ENCODE data around the gene SMC1B. TPM values are rescaled to one million over a fixed set of nuclear protein-coding genes. Genes with fewer than 3 reads are reported as not detected.

Gene SMC1B
- total RNA-seq, 3 donors from 2014 or later (not counting 1 experiment from before 2014, with no cell fraction given): 0.07 to 0.09 TPM; not detected in 1

DNA sequence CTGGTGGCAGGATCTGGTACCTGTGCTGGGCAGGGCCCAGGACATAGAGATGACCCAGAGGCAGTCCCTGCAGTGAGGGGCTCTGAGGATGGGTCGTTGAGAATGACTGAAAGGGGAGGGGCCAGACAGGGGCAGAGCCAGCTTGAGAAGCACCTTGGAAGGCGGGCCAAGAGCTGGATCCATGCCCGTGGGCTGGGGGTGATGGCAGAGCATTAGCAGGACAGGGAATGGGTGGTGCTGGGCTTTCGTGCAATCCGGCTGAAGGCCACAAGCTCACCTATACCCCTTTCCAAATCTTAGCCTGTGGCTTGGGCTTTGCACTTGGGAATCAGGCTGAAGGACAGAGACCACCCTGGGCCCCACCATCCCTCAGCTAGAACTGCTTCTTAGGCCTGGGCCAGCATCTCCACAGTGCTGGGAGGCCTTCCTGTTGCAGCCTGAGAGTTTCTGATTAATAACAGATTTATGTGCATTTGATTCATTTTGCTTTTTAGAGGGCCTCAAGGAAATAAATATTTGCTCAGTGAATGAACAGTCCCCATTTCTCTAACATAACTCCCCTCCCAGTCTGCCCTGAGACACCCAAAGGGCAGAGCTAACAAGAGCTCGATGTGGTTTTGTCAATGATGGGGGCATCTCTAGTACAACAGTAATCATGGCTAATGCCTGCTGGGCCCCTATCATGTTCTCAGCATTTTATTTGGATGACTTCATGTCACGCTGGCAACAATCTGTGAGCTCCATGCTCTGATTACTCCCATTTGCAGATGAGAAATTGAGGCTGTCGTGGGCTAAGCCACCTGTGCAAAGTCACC lies 39.4 kb upstream of the SMC1B start:
- Histone ChIP-seq H3K4me1 (ENCODE audit: control insufficient read depth, insufficient read depth, low read length) (no peaks in the 10 kb centered on the region), H3K27me3 (ENCODE audit: control insufficient read depth, insufficient read depth, low read length) (no peaks in the 10 kb centered on the region), H3K27ac (ENCODE audit: low read length) (no peak overlapping the region), H3K9me3 (ENCODE audit: control insufficient read depth, insufficient read depth, low read length) (no peaks in the 10 kb centered on the region), H3K4me3 (ENCODE audit: low read length) (no peak overlapping the region), H3K36me3 (ENCODE audit: control insufficient read depth, insufficient read depth, low read length) (no peaks in the 10 kb centered on the region)
- H3K4me1 Mint-ChIP-seq: no peaks in the 10 kb centered on the region
- TF ChIP-seq, protein P1, sequence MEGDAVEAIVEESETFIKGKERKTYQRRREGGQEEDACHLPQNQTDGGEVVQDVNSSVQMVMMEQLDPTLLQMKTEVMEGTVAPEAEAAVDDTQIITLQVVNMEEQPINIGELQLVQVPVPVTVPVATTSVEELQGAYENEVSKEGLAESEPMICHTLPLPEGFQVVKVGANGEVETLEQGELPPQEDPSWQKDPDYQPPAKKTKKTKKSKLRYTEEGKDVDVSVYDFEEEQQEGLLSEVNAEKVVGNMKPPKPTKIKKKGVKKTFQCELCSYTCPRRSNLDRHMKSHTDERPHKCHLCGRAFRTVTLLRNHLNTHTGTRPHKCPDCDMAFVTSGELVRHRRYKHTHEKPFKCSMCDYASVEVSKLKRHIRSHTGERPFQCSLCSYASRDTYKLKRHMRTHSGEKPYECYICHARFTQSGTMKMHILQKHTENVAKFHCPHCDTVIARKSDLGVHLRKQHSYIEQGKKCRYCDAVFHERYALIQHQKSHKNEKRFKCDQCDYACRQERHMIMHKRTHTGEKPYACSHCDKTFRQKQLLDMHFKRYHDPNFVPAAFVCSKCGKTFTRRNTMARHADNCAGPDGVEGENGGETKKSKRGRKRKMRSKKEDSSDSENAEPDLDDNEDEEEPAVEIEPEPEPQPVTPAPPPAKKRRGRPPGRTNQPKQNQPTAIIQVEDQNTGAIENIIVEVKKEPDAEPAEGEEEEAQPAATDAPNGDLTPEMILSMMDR (IDR thresholded peaks at IDR 0.05): no peak
- H3K27me3 Mint-ChIP-seq (ENCODE audit: low read depth in 2 of 2): peaks cover 8 to 10% of the 10 kb centered on the region in 2 donors
- no peak overlapping the region for H3K4me3 Mint-ChIP-seq
- 78% methylated on average over 8 of the region's 8 CpGs for WGBS (ENCODE audit: insufficient coverage)
- H3K9me3 Mint-ChIP-seq: no peaks in the 10 kb centered on the region
- H3K36me3 Mint-ChIP-seq: no peaks in the 10 kb centered on the region
- DNase-seq (no peak), ATAC-seq (no peak)
- intact Hi-C loops (cut with micrococcal nuclease): no loop called here
- no peak overlapping the region for H3K27ac Mint-ChIP-seq

DNA sequence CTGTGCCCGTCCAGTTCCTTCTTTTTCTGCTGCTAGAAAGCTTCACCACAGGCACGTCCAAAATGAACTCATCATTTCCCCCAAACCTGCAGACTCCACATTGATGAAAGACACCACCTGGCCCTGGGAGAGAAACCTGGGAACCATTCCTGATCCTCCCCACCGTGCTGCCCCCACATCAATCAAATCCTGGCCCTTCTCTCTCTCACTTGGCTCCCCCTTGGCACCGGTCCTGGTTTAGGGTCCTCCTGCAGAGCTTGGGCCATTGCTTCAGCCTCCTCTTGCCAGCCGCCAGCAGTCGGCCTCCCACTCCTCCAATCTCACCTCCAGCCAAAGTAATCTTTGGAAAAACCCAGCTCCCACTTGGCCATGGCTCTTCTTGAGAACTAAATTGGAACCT lies 38.6 kb upstream of the SMC1B start:
- no peak overlapping the region for H3K4me3 ChIP-seq (ENCODE audit: low read length)
- no peak overlapping the region for H3K27ac Mint-ChIP-seq
- WGBS (ENCODE audit: insufficient coverage): 79% methylated on average over 6 of the region's 6 CpGs
- no peaks in the 10 kb centered on the region for H3K9me3 ChIP-seq (ENCODE audit: control insufficient read depth, insufficient read depth, low read length)
- DNase-seq (no peak), ATAC-seq (no peak)
- no peaks in the 10 kb centered on the region for H3K4me1 Mint-ChIP-seq
- intact Hi-C loops (cut with micrococcal nuclease): no loop called here
- H3K27me3 ChIP-seq (ENCODE audit: control insufficient read depth, insufficient read depth, low read length): no peaks in the 10 kb centered on the region
- no peaks in the 10 kb centered on the region for H3K36me3 Mint-ChIP-seq
- no peaks in the 10 kb centered on the region for H3K9me3 Mint-ChIP-seq
- peaks cover 7 to 8% of the 10 kb centered on the region in 2 donors for H3K27me3 Mint-ChIP-seq (ENCODE audit: low read depth in 2 of 2)
- H3K4me3 Mint-ChIP-seq: no peak overlapping the region
- TF ChIP-seq, protein P1 (IDR thresholded peaks at IDR 0.05): no peak
- no peaks in the 10 kb centered on the region for H3K36me3 ChIP-seq (ENCODE audit: control insufficient read depth, insufficient read depth, low read length)
- no peak overlapping the region for H3K27ac ChIP-seq (ENCODE audit: low read length)
- no peaks in the 10 kb centered on the region for H3K4me1 ChIP-seq (ENCODE audit: control insufficient read depth, insufficient read depth, low read length)

DNA sequence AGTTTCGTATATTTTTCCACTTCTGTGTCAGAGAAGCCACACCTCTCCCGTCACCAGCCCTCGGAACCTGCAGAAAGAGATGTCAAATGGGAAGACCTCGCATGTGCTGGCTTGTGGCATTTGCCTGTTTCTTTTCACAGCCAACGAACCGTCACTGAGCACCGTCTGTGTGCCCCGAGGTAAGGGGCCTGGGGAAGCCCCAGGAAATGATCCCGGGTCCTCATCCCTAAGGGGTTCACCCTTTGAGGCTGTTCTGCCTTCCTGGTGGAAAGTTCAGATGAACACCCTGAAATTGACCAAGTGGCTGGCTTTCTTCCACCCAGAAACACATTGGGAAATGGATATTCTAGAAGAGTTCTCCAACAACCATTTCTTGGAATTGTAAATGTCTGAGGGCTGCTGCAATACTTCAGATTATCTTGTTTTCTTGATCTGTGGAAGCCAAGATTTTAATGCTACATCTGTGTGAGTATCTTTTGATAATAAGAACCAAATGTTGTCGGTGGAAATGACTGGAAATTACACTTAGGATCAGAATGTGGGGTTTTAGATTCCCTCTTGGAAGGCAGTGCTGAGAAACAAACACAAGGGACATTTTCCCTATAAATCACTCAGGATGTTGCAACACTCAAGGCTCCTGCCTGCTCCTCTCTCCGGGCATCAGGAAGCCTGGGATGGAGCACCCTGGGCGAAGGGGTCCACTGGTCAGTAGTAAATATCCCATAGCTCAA lies 37.7 kb upstream of the SMC1B start:
- TF ChIP-seq, protein P1 (IDR thresholded peaks at IDR 0.05): no peak
- no peak overlapping the region for H3K4me3 Mint-ChIP-seq
- WGBS (ENCODE audit: insufficient coverage): 83% methylated on average over 12 of the region's 12 CpGs
- Histone ChIP-seq H3K27me3 (ENCODE audit: control insufficient read depth, insufficient read depth, low read length) (no peaks in the 10 kb centered on the region), H3K4me3 (ENCODE audit: low read length) (no peak overlapping the region), H3K4me1 (ENCODE audit: control insufficient read depth, insufficient read depth, low read length) (no peaks in the 10 kb centered on the region), H3K27ac (ENCODE audit: low read length) (no peak overlapping the region), H3K36me3 (ENCODE audit: control insufficient read depth, insufficient read depth, low read length) (no peaks in the 10 kb centered on the region), H3K9me3 (ENCODE audit: control insufficient read depth, insufficient read depth, low read length) (no peaks in the 10 kb centered on the region)
- peaks cover 7 to 8% of the 10 kb centered on the region in 2 donors for H3K27me3 Mint-ChIP-seq (ENCODE audit: low read depth in 2 of 2)
- intact Hi-C loops (cut with micrococcal nuclease): no loop called here
- H3K4me1 Mint-ChIP-seq: no peaks in the 10 kb centered on the region
- H3K27ac Mint-ChIP-seq: no peak overlapping the region
- ATAC-seq: no peak
- H3K9me3 Mint-ChIP-seq: no peaks in the 10 kb centered on the region
- no peaks in the 10 kb centered on the region for H3K36me3 Mint-ChIP-seq
- no peak for DNase-seq
